ENCODE data around the gene PRXL2A.

The PRXL2A gene

GRCh38 chr10:80465839-80466590 is 57.7 kb downstream of the PRXL2A start:
- no peak for DNase-seq (ENCODE audit: extremely low read depth, low read depth)
- TF ChIP-seq CTCF (IDR thresholded peaks at IDR 0.05; ENCODE audit: low read depth, low read length, missing control alignments), result no peak
- no peak overlapping the region for H3K4me3 ChIP-seq (replicated peaks; ENCODE audit: low read depth, low read length)

GRCh38 chr10:80466724-80467326 is 58.5 kb downstream of the PRXL2A start:
- no peak for DNase-seq (ENCODE audit: extremely low read depth, low read depth)
- TF ChIP-seq CTCF (IDR thresholded peaks at IDR 0.05; ENCODE audit: low read depth, low read length, missing control alignments), result no peak
- H3K4me3 ChIP-seq (replicated peaks; ENCODE audit: low read depth, low read length), result no peak overlapping the region

- no peak overlapping the region for H3K4me3 ChIP-seq (replicated peaks; ENCODE audit: low read depth, low read length)
- no peak for TF ChIP-seq CTCF (IDR thresholded peaks at IDR 0.05; ENCODE audit: low read depth, low read length, missing control alignments)
- no peak for DNase-seq (ENCODE audit: extremely low read depth, low read depth)
These were observed 59.7 kb downstream of the PRXL2A start for GRCh38 chr10:80468002-80468401.

GRCh38 chr10:80468806-80469421 is 60.6 kb downstream of the PRXL2A start:
- H3K4me3 ChIP-seq (replicated peaks; ENCODE audit: low read depth, low read length), result no peak overlapping the region
- no peak for DNase-seq (ENCODE audit: extremely low read depth, low read depth)
- TF ChIP-seq CTCF (IDR thresholded peaks at IDR 0.05; ENCODE audit: low read depth, low read length, missing control alignments), result no peak

GRCh38 chr10:80470266-80470665 is 61.9 kb downstream of the PRXL2A start:
- H3K4me3 ChIP-seq (replicated peaks; ENCODE audit: low read depth, low read length), result no peak overlapping the region
- no peak for TF ChIP-seq CTCF (IDR thresholded peaks at IDR 0.05; ENCODE audit: low read depth, low read length, missing control alignments)
- DNase-seq (ENCODE audit: extremely low read depth, low read depth), result no peak

DNA sequence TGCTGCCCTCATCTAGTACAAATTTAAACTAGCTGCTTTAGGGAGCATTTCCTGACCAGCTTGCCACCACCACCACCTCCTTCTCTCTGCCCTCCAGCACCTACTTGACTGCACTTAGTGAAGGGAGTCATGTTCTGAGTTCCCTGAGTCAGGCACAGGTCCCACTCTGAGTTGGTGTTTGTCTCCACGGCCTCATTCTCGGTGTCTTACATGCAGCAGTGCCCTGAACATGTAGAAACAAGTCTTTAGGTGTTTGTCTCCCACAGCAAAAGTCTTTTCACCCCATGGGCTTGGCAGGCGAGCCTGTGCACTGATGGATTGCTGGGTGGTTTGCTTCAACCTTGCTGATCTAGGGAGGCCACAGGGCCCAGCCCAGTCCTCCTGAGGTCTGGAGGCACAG is 62.6 kb downstream of the PRXL2A start:
- no peak for DNase-seq (ENCODE audit: extremely low read depth, low read depth)
- no peak overlapping the region for H3K4me3 ChIP-seq (replicated peaks; ENCODE audit: low read depth, low read length)
- TF ChIP-seq CTCF (IDR thresholded peaks at IDR 0.05; ENCODE audit: low read depth, low read length, missing control alignments), result no peak

Data from HFF-Myc (cell line).